ENCODE measurements around the gene RBPJL. TPM values are rescaled to one million over a fixed set of nuclear protein-coding genes. Genes with fewer than 3 reads are reported as not detected.
A peak's percentile ranks its signal among the peaks of the same experiment; 100 is the strongest.

RBPJL gene
- total RNA-seq, 1 experiment from 2014 or later = not detected

DNA sequence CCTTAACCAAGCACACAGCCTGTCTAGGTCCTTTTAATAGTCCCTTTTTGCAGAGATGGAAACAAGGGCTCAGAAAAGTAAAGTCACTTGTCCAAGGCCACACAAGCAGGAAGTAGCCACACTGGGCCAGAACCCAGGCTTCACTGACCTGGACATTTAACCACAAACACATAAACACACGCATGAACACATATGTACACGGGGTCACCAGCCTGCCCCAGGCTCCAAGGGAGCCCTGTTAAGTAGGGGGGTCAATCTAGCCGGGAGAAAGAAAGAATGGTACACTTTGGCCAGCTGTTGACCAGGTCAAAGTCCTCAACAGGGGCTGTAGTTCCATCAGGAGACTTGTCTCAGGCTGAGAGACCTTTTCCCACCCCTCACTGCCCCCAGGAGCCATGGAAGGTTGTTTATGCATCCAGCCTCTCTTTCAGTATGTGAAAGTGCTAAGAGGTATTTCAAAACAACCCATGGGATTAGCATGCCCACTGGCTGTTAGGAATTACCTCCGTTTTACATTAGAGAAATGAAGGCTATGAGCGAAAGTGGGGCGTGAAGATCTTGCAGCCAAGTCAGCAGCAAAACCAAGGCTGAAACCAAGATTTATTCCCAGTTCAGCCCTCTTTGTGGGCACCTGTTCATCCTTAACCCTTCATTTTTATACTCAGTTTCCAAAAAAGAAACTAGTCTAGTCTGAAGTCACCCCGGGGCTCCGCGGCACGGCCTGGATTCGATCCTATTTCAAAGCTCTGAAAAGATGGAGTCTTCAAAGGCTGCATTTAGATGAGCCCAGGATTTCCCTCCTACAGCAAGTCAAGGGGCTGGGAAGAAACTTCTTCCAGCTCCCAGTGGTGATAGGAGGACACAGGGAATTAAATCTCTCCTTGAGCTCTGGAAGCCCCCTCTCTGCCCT is 31.7 kb downstream of the RBPJL start:
- Histone ChIP-seq H2AFZ (no peak overlapping the region), H3K4me1 (replicated peaks; ENCODE audit: insufficient read depth) (peaks cover 78% of the 10 kb centered on the region), H3K36me3 (ENCODE audit: low read depth) (peaks cover 51% of the 10 kb centered on the region), H3K9me3 (ENCODE audit: insufficient read depth, low read depth) (no peaks in the 10 kb centered on the region), H4K20me1 (ENCODE audit: insufficient read depth) (peaks cover 11% of the 10 kb centered on the region), H3K4me3 (peak overlapping the region; percentile 11; the same call in 1 of the 2 replicates), H3K27me3 (ENCODE audit: insufficient read depth, low read depth) (no peaks in the 10 kb centered on the region), H3K79me2 (ENCODE audit: low read depth) (peaks cover 91% of the 10 kb centered on the region), H3K9me2 (ENCODE audit: insufficient read depth) (no peaks in the 10 kb centered on the region), H3K4me2 (peak overlapping the region; percentile 93), H3K27ac (peak overlapping the region; percentile 81), H3F3A (ENCODE audit: insufficient read depth, low read depth) (peaks cover 64% of the 10 kb centered on the region)
- ChIA-PET CTCF (interaction anchor here (0.6 kb wide), 1 partner anchor 24 kb away, joined by 5 read pairs; the partner anchor contains the start of gene SYS1), POLR2A (ENCODE audit: unreplicated experiment) (interaction anchor here (0.6 to 1.4 kb wide), 4 partner anchors 10 to 69 kb away, joined by 3 to 5 read pairs (median 4); partner anchors contain the start of genes DBNDD2, SDC4 and SYS1)
- intact Hi-C loops (cut with micrococcal nuclease; ENCODE audit: unreplicated experiment) = no loop called here
- DNase-seq = no peak
- TF ChIP-seq EZH2 (IDR thresholded peaks at IDR 0.05; ENCODE audit: low read depth) = no peak
- TF ChIP-seq, protein P1, sequence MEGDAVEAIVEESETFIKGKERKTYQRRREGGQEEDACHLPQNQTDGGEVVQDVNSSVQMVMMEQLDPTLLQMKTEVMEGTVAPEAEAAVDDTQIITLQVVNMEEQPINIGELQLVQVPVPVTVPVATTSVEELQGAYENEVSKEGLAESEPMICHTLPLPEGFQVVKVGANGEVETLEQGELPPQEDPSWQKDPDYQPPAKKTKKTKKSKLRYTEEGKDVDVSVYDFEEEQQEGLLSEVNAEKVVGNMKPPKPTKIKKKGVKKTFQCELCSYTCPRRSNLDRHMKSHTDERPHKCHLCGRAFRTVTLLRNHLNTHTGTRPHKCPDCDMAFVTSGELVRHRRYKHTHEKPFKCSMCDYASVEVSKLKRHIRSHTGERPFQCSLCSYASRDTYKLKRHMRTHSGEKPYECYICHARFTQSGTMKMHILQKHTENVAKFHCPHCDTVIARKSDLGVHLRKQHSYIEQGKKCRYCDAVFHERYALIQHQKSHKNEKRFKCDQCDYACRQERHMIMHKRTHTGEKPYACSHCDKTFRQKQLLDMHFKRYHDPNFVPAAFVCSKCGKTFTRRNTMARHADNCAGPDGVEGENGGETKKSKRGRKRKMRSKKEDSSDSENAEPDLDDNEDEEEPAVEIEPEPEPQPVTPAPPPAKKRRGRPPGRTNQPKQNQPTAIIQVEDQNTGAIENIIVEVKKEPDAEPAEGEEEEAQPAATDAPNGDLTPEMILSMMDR (conservative IDR thresholded peaks at IDR 0.05) = no peak
- TSS peak; percentile 15 for BruUV-seq (replicated peaks)

DNA sequence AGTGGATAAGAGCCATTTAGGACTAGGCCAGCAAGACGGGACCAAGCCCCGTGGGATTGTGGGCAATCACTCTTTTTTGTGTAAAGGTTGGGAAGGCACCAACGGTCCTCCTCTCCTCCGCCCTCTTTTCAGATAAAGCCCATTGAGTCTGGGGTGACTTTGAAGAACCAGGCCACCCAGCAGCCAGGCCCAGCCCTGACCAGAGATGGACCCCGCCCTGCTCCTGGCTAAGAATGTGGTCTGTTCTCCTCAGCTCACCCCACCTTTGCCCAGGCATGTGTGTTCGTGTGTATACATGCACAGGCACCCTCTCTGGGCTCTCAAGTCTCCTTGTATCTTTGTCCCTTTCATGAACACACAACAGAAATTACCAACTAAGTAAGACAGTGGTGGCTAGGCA is 32.4 kb downstream of the RBPJL start:
- Histone ChIP-seq H3K4me3 (no peak overlapping the region), H3F3A (ENCODE audit: insufficient read depth, low read depth) (peaks cover 71% of the 10 kb centered on the region), H3K79me2 (ENCODE audit: low read depth) (peaks cover 95% of the 10 kb centered on the region), H3K9me3 (ENCODE audit: insufficient read depth, low read depth) (no peaks in the 10 kb centered on the region), H4K20me1 (ENCODE audit: insufficient read depth) (peaks cover 11% of the 10 kb centered on the region), H2AFZ (no peak overlapping the region), H3K27ac (peak overlapping the region; percentile 81), H3K4me2 (peak overlapping the region; percentile 93), H3K27me3 (ENCODE audit: insufficient read depth, low read depth) (no peaks in the 10 kb centered on the region), H3K36me3 (ENCODE audit: low read depth) (peaks cover 47% of the 10 kb centered on the region), H3K4me1 (replicated peaks; ENCODE audit: insufficient read depth) (peaks cover 85% of the 10 kb centered on the region), H3K9me2 (ENCODE audit: insufficient read depth) (no peaks in the 10 kb centered on the region)
- ChIA-PET CTCF (interaction anchor here (0.6 kb wide), 1 partner anchor 23 kb away, joined by 5 read pairs; the partner anchor contains the start of gene SYS1), POLR2A (ENCODE audit: unreplicated experiment) (no interaction called here)
- intact Hi-C loops (cut with micrococcal nuclease; ENCODE audit: unreplicated experiment) = no loop called here
- TF ChIP-seq, protein P1 (conservative IDR thresholded peaks at IDR 0.05) = no peak
- TF ChIP-seq EZH2 (IDR thresholded peaks at IDR 0.05; ENCODE audit: low read depth) = no peak
- no TSS peak for BruUV-seq (replicated peaks)
- DNase-seq = peak in 1 of 2 experiments; percentile 37

DNA sequence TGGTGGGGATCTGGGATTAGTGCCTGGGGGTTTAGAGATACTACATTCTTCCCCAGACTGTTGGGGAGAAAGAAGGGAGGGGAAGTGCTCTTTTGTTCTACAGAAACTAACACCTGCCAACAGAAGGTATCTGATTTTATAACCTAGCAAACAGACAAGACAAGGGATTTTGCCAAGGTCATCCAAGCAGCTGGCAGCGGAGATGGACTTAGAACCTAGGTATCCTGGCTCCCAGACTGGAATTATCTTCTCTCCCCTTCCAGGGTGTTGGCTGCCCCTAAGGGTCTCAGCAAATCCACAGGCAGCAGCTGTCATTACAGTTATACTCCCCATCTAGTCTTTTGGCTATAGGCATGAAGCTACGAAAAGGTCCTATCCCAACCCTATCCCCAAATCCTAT is 33.2 kb downstream of the RBPJL start:
- Histone ChIP-seq H3K9me2 (ENCODE audit: insufficient read depth) (no peaks in the 10 kb centered on the region), H3K4me2 (peak overlapping the region; percentile 93; the same call in 1 of the 2 replicates), H3K27me3 (ENCODE audit: insufficient read depth, low read depth) (no peaks in the 10 kb centered on the region), H3K4me1 (replicated peaks; ENCODE audit: insufficient read depth) (peaks cover 90% of the 10 kb centered on the region), H3K36me3 (ENCODE audit: low read depth) (peaks cover 44% of the 10 kb centered on the region), H3F3A (ENCODE audit: insufficient read depth, low read depth) (peaks cover 77% of the 10 kb centered on the region), H2AFZ (no peak overlapping the region), H4K20me1 (ENCODE audit: insufficient read depth) (peaks cover 11% of the 10 kb centered on the region), H3K4me3 (no peak overlapping the region), H3K27ac (no peak overlapping the region), H3K9me3 (ENCODE audit: insufficient read depth, low read depth) (no peaks in the 10 kb centered on the region), H3K79me2 (ENCODE audit: low read depth) (peaks cover 94% of the 10 kb centered on the region)
- intact Hi-C loops (cut with micrococcal nuclease; ENCODE audit: unreplicated experiment) = no loop called here
- TF ChIP-seq, protein P1 (conservative IDR thresholded peaks at IDR 0.05) = no peak
- TF ChIP-seq EZH2 (IDR thresholded peaks at IDR 0.05; ENCODE audit: low read depth) = no peak
- no peak for DNase-seq
- ChIA-PET CTCF (no interaction called here), POLR2A (ENCODE audit: unreplicated experiment) (no interaction called here)
- no TSS peak for BruUV-seq (replicated peaks)
